Dermis microvascular lymphatic vessel endothelial cell (primary cell): ENCODE results near the gene CCDC148. TPM values are rescaled to one million over a fixed set of nuclear protein-coding genes. Genes with fewer than 3 reads are reported as not detected.

Experiments
- DNase-seq, 2 donors: peaks; one replicate each; pipeline versions ENCODE4 v3.0.0 to v3.0.0-alpha.2; 2010; ENCODE audit warnings: low read depth in 2 of 2
- total RNA-seq: library from RNA; depleted of rRNA; stranded (reverse); fragments of >200 nt; gene quantifications from 2 replicates; pipeline ENCODE4 v1.2.1, GENCODE V29; 2014

CCDC148 gene
- total RNA-seq, result 0.13 TPM in 2 replicates

DNA sequence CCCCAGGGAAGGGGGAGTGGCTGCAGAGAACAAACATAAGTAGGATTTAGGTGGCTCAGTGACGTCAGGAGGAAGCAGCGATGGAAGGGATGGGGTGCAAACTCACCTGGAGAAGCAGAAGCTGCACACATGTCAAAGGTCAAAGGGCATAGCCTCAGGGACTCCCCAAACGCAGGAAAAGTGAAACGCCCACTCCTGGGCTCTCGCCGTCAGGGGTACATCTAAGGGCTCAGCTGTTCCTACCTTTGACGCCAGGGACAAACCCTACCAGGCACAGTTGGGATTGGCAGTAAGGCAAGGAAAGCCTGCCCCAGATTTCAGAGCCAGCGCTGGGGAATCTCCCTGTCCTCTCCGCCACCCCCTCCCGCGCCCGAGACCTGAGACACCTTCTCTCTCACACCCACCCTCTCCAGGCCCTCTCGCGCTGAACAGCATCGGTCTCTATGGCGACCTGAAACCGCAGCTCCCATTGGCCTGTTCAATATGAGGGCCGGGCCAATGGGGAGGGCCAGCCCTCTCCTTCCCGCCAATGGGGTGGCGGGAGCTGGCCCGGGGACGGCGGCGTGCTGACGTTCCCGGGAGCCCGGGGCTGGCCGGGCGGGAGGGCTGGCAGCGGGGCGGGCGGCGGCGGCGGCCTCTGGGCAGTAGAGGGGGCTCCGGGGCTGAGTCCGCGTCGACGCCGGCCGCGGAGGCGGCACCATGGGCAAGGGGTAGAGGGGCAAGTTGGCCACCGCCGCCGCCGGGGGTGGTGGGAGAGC is at the start of gene CCDC148, which contains the start of gene PKP4:
Gene CCDC148 (minus strand): TSS at position 445 of the 758 bp plus-strand sequence. CDS start 314 bp downstream, at position 131.
Gene PKP4 (plus strand): TSS at position 644 of the 758 bp plus-strand sequence. CDS start 76,233 bp downstream, outside the sequence.
- peak; percentile 75 to 94 for DNase-seq

DNA sequence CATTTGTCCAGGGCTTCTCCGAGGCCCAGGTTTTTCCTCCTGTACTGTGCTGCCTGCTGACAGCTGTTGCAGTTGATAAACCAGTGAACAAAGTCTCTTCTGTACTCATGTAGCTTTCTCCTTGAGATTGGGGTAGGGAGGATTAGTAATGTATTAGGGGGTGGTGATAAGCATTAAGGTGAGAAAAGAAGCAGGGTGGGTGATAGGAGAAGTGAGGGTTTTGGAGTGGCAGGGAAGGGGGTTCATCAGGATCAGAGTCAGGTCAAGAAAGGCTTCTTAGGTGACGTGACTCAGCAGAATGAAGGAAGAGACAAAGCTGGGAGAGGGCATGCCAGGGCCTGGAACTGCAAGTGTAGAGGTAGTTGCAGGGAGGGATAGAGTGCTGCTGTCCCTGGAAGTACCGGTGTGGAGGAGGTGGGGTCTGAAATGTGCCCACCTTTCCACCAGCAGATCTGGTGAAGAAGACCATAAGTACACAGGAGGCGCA is 48.9 kb upstream of the CCDC148 start:
- DNase-seq, result no peak

DNA sequence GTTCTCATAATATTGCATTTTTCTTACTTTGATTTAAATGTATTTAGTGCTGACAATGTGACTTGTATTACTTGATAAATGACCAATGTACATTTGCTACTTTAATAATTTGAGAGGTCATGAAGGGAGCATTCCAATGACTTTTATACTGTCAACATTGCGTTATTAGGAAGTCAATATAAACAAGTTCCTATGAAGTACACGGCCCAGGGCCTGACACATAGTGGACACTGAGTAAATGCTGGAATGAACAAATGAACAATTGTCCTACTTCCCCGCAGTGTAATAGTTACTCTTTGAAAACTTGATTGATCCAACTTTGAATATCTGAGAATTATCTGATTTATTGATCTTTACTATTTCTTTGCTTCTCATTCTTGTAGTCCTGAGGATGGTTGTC is 47.5 kb upstream of the CCDC148 start:
- DNase-seq, result no peak

DNA sequence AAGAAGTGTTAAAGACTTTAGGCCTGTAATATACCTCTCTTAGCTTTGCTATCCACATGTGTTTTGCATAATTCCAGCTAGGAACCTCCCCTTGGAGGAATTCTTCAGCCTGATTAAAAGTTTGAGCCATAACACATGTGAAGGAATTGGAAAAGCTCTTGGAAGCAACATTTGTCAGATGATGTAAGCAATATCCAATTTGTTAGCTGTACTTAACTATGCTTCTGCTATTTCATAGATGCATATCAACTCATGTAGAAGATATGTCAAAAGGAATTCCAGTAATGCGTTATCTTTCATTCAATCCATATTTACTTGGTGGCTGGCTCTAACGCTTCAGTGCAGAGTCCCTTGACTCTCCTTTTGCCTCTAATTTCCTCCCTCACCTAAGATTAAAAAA is 46.4 kb upstream of the CCDC148 start:
- peak in 1 of 2 donors; percentile 18 for DNase-seq

DNA sequence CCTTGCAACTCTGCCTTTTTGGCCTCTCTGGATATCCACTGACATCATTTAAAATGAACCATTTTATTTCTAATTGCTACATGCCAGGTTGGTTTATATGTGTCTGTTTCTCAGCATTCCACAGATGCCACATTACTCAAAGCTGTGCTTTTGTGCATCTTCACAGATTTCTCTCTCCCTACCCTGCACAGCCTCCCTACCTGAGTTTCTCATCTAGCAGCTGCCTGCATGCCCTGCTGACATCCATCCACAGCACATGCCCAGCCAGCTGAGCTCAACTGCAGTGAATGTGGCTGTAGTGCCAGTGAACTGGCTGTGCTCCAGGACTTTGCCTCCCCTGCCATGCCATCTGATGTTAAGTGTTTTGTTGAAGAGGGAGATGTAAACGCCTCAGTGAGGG is 44.7 kb upstream of the CCDC148 start:
- DNase-seq, result no peak

DNA sequence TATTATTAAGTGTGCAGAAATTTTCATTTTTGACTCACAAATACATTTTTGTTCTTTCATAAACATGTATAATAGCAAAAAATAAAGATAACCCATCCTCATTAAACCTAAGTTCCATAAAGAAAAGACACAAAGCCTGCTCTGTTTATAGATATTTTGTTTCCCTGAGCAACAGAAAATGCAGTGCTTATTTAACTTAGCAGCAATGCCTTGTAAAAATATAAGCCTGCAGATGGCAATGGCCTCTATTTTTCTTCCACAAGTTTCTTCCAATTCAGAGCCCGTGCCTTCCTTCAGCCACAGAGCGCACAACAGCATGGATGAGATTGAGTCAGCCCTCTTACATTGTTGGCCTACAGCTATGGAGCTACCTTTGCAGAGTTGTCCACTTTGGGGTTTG is 43.8 kb upstream of the CCDC148 start:
- no peak for DNase-seq

DNA sequence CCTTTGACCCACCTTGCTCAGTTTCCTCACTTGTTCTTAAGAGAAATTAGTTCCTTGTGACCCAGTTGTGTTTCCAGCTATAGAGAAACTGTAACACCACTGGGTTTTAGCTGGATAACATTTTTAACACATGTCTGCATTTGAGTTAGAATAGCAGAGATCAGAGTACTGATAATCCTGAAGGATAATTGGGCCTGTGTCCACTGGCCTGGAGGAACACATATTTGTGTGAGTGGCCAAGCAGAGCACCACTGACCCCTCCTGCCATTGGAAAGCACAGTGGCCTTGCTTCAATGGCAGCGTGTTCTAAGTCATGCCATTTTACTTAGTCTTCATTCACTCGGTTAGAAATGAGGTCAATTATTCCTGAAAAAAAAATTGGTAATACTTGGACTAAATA is 42.8 kb upstream of the CCDC148 start:
- DNase-seq, result no peak

DNA sequence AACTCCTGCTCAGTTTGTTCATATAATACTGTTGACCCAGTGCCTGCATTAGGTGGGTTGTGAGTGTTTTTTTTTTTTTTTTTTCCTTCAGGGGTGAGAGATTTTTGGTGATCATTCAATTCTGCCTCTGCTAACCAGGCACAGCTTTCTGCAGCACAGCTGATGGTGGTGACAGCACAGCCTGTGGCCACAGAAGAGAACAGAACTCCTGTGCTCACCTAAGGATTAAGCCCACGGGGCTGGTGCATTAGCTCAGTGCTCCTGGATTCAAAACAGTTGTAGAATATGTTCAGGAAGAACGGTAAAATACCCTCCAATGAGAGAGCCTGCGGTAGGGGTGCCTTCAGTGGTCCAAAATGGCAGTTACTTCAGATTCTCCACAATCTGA is 42.2 kb upstream of the CCDC148 start:
- no peak for DNase-seq

DNA sequence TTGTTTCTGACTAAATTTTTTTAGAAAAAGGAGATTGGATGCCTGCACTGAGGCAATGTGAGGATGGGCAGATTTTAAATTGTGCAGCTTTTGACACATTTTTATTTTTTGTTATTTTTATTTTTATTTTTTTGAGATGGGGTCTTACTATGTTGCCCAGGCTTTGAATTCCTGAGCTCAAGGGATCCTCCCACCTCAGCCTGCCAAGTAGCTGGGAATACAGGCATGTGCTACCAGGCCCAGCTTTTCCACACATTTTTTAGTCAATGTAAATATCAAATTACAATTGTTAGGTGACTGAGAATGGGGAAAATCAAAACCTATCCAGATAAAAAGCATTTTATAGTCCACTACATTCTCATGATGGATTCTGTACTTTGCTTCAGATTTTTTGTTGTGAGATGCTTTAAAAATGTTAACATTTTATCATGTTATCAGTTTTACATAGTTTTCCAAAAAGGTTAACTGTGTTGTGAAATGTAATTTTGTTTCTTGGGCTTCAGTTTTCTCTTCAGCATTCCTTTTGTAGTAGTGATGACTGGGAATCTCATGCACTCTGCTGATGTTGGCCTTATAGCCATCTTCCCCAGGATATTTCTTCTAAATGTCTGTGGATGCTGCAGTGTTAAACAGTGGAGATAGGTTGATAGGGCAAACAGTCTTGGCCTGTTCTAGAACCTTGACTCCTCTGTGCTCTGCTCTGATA is 41.6 kb upstream of the CCDC148 start:
- no peak for DNase-seq

DNA sequence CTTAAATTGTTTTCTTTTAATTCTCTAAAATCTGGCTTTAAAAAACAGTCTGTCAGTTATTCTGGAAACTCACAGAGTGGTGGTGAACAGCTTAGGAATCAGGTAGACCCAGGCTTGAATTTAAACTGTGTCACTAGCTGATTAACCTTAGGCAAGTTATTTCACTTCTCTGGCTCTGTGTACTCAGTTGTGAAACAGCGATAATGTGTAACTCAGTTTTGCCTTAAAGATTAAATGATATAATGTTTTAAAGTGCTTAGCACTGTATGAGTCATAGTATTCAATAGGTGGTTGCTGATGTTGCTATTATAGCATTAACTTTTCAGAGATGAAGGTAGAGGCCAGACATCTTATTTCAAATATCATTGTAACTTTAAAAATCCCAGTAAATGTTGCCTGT is 40.9 kb upstream of the CCDC148 start:
- no peak for DNase-seq

DNA sequence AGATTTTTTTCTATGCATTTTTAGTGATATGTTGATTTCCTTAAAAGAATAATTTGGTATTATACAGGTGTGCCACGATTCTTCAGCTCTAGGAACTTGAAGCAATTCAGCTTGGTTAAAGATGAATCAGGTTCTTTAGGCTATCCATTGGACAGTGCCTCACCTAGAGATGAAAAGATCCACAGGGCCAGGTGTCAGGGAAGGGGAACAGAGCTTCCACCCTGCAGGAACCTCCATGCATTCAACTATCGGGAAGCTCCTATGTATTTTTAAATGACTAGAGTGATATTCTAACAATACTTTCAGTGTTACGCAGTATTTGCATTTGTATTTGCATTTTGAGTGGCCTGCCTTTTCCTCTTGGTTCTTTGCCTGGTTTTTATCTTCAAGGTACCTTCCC is 40.4 kb upstream of the CCDC148 start:
- no peak for DNase-seq

DNA sequence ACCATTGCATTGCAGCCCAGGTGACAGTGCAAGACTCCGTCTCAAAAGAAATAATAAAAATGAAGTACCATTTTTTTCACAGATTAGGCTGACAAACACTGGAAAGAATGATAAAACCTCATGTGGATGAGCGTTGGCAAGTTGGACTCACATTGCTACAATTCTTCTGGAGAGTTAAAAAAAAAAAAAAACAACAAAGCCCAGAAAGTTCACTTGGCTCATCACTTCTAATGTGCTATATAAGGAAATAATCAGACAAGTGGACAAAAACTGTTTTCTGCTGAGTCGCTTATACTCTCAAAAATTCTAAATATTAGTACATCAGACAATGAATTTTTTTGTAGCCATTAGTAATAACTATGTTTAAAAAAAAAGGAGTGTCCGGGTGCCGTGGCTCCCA is 38.6 kb upstream of the CCDC148 start:
- DNase-seq, result no peak

DNA sequence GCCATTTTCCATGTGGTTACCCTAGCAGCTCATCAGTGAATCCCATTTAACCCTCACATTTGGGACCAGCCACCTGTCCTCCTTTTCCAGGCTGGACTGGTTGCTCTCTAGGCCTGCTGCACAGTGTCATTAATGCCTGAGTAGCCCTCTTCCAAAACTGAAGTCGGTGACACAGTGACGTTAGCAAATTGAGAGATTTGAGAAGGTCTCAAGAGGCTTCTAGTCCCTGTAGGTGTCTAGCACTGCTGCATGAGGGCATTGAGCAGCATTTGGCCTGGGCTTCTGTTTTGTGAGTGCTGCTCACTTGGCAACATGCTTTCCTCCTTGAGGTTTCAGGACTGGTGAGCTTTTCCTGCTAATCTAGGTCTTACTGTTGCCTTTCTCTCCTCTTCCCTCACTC is 36.9 kb upstream of the CCDC148 start:
- DNase-seq, result no peak

DNA sequence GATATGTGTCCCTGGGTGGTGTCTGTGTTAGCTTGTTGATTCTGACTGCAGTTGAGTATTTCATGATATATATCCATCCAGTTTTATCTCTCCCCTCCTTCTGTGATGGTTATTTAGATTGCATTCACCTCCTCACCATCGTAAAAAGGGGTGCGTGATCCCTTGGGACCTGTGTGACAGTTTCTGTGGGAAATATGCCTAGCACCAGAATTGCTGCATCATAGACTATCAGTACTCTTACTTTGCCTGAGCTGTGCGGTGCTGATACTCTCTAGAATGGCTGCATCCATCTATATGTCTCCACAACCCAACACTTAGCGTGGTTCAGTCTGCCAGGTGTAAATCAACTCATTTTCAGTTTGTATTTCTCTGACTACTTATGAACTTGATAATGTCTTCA is 34.5 kb upstream of the CCDC148 start:
- DNase-seq, result no peak

DNA sequence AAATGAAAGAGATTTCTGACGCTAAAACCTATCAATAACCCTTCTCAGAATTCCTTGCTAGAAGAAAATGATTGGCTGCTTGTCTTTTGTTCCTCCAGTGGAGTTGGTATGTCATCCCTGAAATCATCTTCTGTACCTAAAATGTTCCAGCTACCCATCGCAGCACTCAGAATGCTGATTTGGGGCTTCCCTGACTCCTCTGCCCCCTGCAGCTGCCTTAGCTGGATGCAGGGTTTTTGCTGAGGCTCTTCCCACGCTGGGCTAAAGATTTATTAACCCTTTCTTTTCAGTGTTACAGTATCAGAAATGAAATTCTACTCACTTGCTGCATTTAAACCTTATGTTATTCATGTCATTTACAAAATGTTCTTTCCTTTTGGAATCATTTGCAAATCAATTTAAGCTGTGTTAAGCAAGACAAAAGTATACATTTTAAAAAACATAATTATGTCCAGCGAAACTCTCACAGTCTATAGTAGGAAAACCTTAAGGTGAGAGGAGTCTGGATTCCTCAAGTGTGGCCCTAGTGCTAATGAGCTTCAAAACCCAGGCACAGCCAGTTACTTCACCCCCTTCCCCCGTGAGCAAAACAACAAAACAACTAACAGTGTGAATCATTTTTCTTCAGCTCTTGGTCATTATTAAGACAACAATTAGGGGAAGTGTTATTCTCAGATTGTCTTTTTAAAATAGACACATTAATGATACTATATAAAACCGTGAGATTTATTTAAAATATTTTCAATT is 33.0 kb upstream of the CCDC148 start:
- DNase-seq, result peak in 1 of 2 donors; percentile 33

DNA sequence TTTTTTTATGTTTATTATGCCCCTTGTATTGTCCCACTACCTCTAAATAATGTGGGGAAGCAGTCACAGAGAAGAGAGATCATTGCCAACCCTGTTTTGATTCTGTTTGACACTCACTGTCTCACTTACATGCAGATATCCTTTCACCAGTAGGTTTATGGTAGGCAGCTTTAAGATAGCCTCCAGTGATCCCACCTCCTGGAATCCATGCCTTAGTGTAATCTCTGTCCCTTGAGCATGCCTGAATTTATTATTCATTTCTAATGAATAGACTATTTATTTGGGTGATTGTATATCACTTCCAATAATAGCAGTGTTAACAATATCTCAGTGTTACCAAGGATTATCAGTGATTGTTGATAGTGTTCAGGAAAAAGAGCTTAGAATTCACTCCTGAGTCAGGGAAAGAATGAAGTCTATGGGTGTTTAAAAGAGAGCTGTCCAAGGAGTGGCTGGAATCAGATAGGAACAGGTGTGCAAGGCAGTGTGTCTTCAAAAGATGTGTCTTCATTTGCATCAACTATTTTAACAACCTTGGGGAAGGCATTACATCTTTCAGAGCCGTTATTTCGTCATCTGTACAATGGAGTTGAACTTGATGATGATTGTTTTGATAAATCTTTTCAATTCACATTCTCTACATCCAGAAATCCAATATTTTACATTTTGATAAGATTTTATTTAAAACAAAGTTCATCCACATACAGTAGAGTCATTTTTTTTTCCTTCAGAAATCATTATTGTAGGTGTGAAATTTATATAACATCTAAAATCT is 32.1 kb upstream of the CCDC148 start:
- DNase-seq, result no peak

DNA sequence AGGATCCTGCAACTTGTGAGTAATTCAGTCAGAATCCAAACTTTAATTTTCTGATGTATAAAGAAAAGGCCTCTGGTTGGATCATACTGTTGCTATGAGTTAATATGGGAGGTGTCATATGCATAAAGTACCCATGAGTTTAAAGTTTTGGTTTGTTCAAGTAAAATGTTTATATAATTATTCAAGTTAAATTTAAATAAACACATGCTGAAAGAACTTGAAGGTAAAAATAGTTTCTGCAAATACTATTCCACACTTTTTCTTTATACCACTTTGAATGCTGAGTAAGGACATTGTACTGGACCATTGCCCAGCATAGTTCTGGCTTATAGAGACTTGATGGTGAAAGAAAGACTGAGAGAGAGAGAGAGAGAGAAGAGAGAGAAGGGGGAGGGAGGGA is 30.9 kb upstream of the CCDC148 start:
- peak; percentile 28 to 43 for DNase-seq

DNA sequence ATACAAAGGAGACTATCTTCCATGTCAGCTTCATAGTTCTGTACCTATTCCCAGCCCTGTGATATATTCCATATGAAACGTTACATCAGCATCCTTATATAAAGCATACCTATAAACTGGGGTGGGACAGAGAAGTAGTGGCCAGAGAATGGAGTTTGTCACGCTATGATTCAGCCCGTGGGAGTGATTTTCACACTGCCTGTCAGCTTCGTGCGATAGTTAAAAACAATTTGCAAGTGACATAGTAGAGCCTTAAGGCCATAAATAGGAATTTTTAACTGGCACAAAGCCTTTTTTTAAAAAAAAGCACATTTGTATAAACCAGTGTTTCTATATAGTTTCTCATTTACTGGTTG is 30.4 kb upstream of the CCDC148 start:
- DNase-seq, result peak in 1 of 2 donors; percentile 30

DNA sequence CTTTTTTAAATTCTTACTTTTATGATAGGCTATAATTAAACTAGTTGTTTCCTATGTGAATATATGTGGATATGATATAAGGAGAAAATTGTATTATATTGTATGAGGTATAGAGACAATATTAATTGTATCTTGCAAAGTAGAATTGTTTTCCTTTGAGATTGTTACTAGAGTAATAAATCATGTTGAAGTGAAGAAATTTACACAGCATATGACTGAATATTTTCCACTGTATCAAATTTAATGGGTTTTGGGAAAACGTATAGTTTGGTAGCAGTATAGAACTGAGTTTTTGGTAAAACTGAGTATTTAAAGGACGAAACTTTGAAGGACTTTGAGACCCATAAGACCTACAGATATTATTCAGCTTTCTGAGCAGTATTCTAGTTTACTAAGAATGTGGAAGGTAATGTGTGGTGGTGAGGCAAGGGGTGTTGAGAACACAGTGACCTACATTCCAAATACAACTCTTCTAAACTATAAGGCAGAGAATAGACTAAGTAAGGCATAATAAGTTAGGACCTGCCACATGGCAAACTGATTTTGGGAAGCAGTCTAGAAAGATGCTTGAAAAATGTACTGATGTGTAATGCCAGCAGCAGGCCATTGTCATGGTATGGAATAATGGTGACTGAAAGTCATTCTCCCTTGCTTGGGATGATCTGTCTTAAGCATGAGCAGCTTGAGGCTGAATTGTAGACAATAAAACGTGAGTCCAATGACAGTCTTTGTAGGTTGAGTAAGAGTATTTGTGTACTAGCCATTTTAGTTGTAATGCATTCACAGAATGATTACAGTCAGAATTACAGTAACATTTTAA is 29.8 kb upstream of the CCDC148 start:
- no peak for DNase-seq

DNA sequence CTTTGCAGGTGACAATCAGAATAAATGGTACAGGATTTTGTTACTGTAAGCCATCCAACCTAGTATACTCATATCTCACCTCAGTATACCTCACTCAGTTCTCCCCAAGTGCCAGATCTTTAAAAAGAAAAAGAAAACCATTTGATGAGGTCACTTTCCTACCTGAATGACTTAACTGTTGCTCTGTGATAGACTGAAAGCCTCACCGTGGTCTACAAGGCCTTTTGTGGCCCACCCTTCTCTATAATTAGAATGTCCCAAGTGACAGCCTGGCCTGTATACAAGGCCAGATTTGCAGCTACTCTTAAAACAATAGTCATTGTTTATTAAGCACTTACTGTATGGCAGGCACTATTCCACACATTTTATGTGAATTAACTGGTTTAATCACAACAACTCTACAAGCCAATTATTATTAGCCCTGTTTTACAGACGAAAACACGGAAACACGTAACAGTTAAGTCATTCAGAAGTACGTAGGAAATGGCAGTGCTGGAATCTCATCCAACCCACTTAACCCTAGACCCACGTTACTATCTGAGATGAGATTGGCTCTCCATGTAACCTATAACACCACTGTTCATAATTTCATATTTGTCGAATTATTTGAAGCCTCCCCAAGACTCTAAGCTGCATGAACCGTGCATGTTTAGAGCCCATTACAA is 28.5 kb upstream of the CCDC148 start:
- peak in 1 of 2 donors; percentile 55 for DNase-seq
